Keratinocyte (primary cell): ENCODE measurements around the gene PABPN1L.

ENCODE experiments used
- EZH2 ChIP-seq: IDR thresholded peaks from one replicate; pipeline ENCODE4 v1.6.1; 2012; ENCODE audit warnings: inconsistent platforms, mild to moderate bottlenecking, low read length, moderate library complexity
- TF ChIP-seq, protein P1 (sequence below), 3 experiments: IDR thresholded peaks in 1 of 3; conservative IDR thresholded peaks in 1 of 3; optimal IDR thresholded peaks in 1 of 3; 2 replicates in 2 of 3; 3 replicates in 1 of 3; pipeline versions ENCODE3 to v1.5.1; 2011; ENCODE audit warnings: low read length in 3 of 3, mild to moderate bottlenecking in 3 of 3, moderate library complexity in 2 of 3, control low read depth in 1 of 3, inconsistent platforms in 1 of 3; ENCODE audit not compliant: insufficient read depth in 2 of 3; ENCODE audit errors: extremely low read depth in 1 of 3

DNA sequence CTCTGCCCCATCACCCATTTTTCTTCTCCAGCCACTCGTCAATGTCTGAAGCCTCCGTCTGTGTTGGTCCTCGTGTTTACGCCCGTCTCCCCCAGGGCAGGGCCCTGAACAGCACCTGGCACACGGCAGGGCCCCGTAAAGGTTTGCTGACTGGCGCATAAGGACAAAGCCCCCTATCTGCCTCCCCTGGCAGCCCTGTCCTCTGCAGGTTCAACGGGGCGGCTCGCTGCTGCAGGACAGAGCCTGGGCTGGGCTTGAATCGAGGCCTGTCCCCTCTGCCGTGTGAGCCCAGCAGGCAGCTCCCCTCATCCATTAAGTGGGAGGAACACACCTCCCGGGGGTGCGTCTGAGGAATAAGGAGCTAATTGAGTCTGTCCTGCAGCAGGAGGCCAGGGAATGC is 46.1 kb upstream of the PABPN1L start:
- no peak for TF ChIP-seq EZH2
- TF ChIP-seq, protein P1, sequence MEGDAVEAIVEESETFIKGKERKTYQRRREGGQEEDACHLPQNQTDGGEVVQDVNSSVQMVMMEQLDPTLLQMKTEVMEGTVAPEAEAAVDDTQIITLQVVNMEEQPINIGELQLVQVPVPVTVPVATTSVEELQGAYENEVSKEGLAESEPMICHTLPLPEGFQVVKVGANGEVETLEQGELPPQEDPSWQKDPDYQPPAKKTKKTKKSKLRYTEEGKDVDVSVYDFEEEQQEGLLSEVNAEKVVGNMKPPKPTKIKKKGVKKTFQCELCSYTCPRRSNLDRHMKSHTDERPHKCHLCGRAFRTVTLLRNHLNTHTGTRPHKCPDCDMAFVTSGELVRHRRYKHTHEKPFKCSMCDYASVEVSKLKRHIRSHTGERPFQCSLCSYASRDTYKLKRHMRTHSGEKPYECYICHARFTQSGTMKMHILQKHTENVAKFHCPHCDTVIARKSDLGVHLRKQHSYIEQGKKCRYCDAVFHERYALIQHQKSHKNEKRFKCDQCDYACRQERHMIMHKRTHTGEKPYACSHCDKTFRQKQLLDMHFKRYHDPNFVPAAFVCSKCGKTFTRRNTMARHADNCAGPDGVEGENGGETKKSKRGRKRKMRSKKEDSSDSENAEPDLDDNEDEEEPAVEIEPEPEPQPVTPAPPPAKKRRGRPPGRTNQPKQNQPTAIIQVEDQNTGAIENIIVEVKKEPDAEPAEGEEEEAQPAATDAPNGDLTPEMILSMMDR (optimal IDR thresholded peaks at IDR 0.05 in 1 of 3, IDR thresholded peaks at IDR 0.05 in 1 of 3, conservative IDR thresholded peaks at IDR 0.05 in 1 of 3; ENCODE audit: extremely low read depth in 1 of 3, insufficient read depth in 2 of 3, low read length in 3 of 3): no peak
